PC-9 (cell line): ENCODE data around the gene ELAVL1.

ENCODE experiments used
- CTCF ChIP-seq: fragments of 200-600 bp; sonication (generic); conservative IDR thresholded peaks from 2 replicates; pipeline ENCODE4 v1.6.1; 2017; ENCODE audit warnings: mixed run types, antibody characterized with exemption, mild to moderate bottlenecking, moderate library complexity
- EZH2 ChIP-seq: fragments of 200-600 bp; sonication (generic); IDR thresholded peaks from 2 replicates; pipeline ENCODE4 v1.8.0; 2017; ENCODE audit warnings: antibody characterized with exemption, low read depth

- TF ChIP-seq CTCF (no peak), EZH2 (no peak)
These were observed 18.9 kb downstream of the ELAVL1 start for GRCh38 chr19:7986321-7987113.
